NB4 (cell line): ENCODE data around the gene PCTP.

ENCODE experiments used
- DNase-seq: peaks from one replicate; pipeline ENCODE4 v3.0.0; 2010; ENCODE audit warnings: low read depth
- H3K4me3 ChIP-seq: one replicate; pipeline ENCODE4 v1.5.1; 2011; ENCODE audit warnings: mild to moderate bottlenecking, low read depth, low read length, moderate library complexity
- CTCF ChIP-seq: IDR thresholded peaks from one replicate; pipeline ENCODE4 v1.5.1; 2012; ENCODE audit warnings: low read depth, low read length
- MAX ChIP-seq: IDR thresholded peaks from 2 replicates; pipeline ENCODE4 v1.6.1; 2011; ENCODE audit warnings: low read depth, low read length
- MYC ChIP-seq: IDR thresholded peaks from 2 replicates; pipeline ENCODE4 v1.6.1; 2011; ENCODE audit warnings: low read depth, low read length
- POLR2A ChIP-seq: IDR thresholded peaks from 2 replicates; pipeline ENCODE4 v1.6.1; 2011; ENCODE audit warnings: mild to moderate bottlenecking; ENCODE audit not compliant: insufficient read length; ENCODE audit errors: extremely low read depth

PCTP gene

DNA sequence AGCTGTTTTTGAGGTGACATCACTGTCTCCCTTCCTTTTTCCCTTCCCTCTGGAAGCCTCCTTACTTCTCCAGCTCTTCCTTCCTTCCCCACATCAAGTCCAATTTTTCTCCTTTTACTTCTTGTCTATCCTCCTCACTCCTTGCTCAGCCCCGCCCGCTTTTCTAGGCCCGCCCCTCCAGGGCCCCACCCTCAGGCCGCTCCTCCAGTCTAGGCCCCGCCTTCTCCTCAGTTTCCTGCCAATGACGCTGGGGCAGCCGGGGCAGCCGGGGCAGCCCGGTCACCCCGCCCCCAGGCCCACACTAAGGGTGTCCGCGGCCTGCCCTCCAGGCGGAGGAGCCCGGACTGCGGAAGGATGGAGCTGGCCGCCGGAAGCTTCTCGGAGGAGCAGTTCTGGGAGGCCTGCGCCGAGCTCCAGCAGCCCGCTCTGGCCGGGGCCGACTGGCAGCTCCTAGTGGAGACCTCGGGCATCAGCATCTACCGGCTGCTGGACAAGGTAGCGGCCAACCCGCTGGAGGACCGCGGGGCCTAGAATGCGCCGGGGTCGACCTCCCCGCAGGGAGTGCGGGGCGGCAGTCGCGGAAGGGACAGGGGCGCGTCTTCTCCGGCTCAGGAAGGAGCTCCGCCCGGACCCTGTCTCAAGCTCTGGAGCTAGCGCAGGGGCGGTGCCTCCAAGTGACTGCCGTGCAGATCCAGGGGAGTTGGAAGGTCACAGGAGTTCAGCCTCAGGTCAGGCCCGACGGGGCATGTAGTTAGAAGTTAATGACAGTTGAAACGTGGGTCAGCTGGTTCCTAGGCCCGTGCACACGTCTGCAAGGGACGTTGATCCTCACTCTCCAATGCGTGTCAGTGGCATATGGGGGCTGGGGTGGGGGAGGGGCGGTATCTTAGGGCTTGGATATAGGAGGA lies at the start of gene PCTP:
PCTP (plus strand) TSS at position 302 of the 908 bp plus-strand sequence; CDS start at position 355, 53 bp downstream.
- TF ChIP-seq POLR2A, result peak; percentile 50
- TF ChIP-seq CTCF, result no peak
- no peak; the same call in 1 of the 2 replicates for TF ChIP-seq MYC
- peak within 1 kb of the TSS; percentile 81 for H3K4me3 ChIP-seq
- DNase-seq, result peak; percentile 94

DNA sequence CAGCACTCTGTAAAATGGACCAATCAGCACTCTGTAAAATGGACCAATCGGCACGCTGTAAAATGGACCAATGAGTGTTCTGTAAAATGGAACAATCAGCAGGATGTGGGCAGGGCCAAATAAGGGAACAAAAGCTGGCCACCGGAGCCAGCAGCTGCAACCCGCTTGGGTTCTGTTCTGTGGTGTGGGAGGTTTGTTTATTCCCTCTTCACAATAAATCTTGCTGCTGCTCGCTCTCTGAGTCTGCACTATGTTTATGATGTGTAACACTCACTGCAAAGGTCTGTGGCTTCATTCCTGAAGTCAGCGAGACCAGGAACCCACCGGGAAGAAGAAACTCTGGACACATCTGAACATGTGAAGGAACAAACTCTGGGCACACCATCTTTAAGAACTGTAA lies 48.7 kb upstream of the PCTP start:
- no peak for TF ChIP-seq CTCF
- no peak for TF ChIP-seq MAX
- TF ChIP-seq MYC, result no peak
- TF ChIP-seq POLR2A, result no peak
- no peak overlapping the region for H3K4me3 ChIP-seq
- DNase-seq, result no peak

GRCh38 chr17:55704401-55704800 lies 46.5 kb upstream of the PCTP start:
- peak; percentile 8 for DNase-seq
- TF ChIP-seq POLR2A (no peak), MYC (no peak), MAX (no peak), CTCF (no peak)
- no peak overlapping the region for H3K4me3 ChIP-seq

GRCh38 chr17:55705847-55706246 lies 45.0 kb upstream of the PCTP start:
- no peak for TF ChIP-seq CTCF
- H3K4me3 ChIP-seq, result no peak overlapping the region
- DNase-seq, result no peak

DNA sequence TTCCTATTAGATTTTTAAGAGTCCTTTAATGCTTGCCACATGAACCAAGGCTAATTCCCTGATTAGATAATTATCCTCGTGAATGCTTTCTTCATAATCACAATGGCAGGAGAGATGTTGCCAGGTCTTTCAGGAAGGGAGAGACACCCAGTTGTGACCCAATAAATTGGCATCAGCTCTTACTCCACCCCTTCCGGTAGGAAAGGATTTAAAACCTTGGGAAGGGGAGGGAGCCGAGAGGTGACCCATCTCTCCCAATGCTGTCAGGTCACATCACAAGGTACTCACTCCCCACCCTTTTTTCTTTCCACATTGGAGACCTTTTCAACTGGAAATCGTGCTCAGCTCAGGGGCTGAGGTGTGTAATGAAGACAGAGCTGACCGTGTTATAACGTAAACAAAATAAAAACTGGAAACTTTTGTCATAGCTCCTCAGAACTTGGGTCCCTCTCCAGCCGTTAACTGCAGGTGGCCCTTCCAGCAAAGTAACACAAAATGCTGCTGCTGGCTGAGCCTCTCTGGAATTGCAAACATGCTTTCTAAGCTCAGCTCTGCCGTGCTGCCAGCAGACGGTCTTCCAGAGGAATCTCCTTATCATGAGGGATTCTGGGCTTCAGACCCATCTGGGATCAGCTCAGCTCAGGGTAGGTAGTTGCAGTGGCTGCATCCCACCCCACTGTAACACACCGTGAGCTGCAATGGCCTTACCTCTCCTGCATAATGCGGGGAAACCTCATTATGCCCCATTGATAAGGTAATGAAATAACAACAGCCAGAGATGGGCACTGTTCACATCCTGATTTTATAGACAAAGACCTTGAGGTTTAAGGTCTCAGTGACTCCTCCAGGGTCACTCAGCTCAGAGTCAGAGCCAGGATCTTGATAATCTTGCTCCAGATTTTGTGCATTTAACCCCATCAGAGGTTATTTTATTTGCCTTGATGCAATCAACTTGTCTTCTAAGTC lies 43.8 kb upstream of the PCTP start:
- H3K4me3 ChIP-seq, result no peak overlapping the region
- TF ChIP-seq CTCF (no peak), MYC (no peak), MAX (no peak), POLR2A (no peak)
- no peak for DNase-seq
